Uterus (tissue), 2 donors: ENCODE results near the gene RBM10.

ENCODE experiments used
- CTCF ChIP-seq, 4 experiments: fragments of 200-600 bp in 2 of 4; fragments of 450-650 bp in 2 of 4; sonication (generic) in 2 of 4; IDR thresholded peaks; one replicate each; pipeline ENCODE4 v1.5.1; 2016 to 2019; ENCODE audit warnings: antibody characterized with exemption in 4 of 4, mild to moderate bottlenecking in 2 of 4, moderate library complexity in 1 of 4
- POLR2A ChIP-seq, 2 donors: fragments of 450-650 bp; IDR thresholded peaks; one replicate each; pipeline ENCODE4 v1.6.1; 2016; ENCODE audit warnings: antibody characterized with exemption in 2 of 2, mild to moderate bottlenecking in 1 of 2, moderate library complexity in 1 of 2

GRCh38 chrX:47164420-47164819 lies 19.4 kb downstream of the RBM10 start:
- TF ChIP-seq CTCF (IDR thresholded peaks at IDR 0.05) (no peak), POLR2A (IDR thresholded peaks at IDR 0.05) (no peak)
